ENCODE results near the gene CDK5R2.

The CDK5R2 gene

GRCh38 chr2:218981390-218981880 lies 22.0 kb downstream of the CDK5R2 start:
- no peak overlapping the region for H3K27ac ChIP-seq (replicated peaks)
- H3K4me3 ChIP-seq (replicated peaks; ENCODE audit: insufficient read depth, low read length) = no peak overlapping the region
- TF ChIP-seq GABPA (IDR thresholded peaks at IDR 0.05; ENCODE audit: low read depth) (no peak), POLR2AphosphoS5 (IDR thresholded peaks at IDR 0.05; ENCODE audit: low read depth) (no peak), REST (IDR thresholded peaks at IDR 0.05; ENCODE audit: insufficient replicate concordance, low read depth) (no peak), SPI1 (IDR thresholded peaks at IDR 0.05; ENCODE audit: borderline replicate concordance, low read depth) (no peak), CTCF (IDR thresholded peaks at IDR 0.05; ENCODE audit: insufficient read depth, low read length) (no peak)
- peaks cover 64% of the 10 kb centered on the region for H3K27me3 ChIP-seq (ENCODE audit: insufficient read depth, poor library complexity, severe bottlenecking)
- DNase-seq (ENCODE audit: low read depth in 1 of 2, low spot score in 1 of 2) = no peak

- no peak overlapping the region for H3K27ac ChIP-seq (replicated peaks)
- TF ChIP-seq GABPA (IDR thresholded peaks at IDR 0.05; ENCODE audit: low read depth) = no peak
- TF ChIP-seq SPI1 (IDR thresholded peaks at IDR 0.05; ENCODE audit: borderline replicate concordance, low read depth) = no peak
- no peak for TF ChIP-seq REST (IDR thresholded peaks at IDR 0.05; ENCODE audit: insufficient replicate concordance, low read depth)
- no peak for TF ChIP-seq POLR2AphosphoS5 (IDR thresholded peaks at IDR 0.05; ENCODE audit: low read depth)
- no peak for TF ChIP-seq CTCF (IDR thresholded peaks at IDR 0.05; ENCODE audit: insufficient read depth, low read length)
- peak in 1 of 2 experiments; percentile 49 for DNase-seq (ENCODE audit: low read depth in 1 of 2, low spot score in 1 of 2)
- H3K27me3 ChIP-seq (ENCODE audit: insufficient read depth, poor library complexity, severe bottlenecking) = peaks cover 67% of the 10 kb centered on the region
- H3K4me3 ChIP-seq (replicated peaks; ENCODE audit: insufficient read depth, low read length) = no peak overlapping the region
Observed at GRCh38 chr2:218981881-218982585, 22.6 kb downstream of the CDK5R2 start.

- Histone ChIP-seq H3K27ac (replicated peaks) (no peak overlapping the region), H3K4me3 (replicated peaks; ENCODE audit: insufficient read depth, low read length) (no peak overlapping the region), H3K27me3 (ENCODE audit: insufficient read depth, poor library complexity, severe bottlenecking) (peaks cover 69% of the 10 kb centered on the region)
- TF ChIP-seq GABPA (IDR thresholded peaks at IDR 0.05; ENCODE audit: low read depth) (no peak), POLR2AphosphoS5 (IDR thresholded peaks at IDR 0.05; ENCODE audit: low read depth) (no peak), REST (IDR thresholded peaks at IDR 0.05; ENCODE audit: insufficient replicate concordance, low read depth) (peak; percentile 16)
- no peak for DNase-seq (ENCODE audit: low read depth in 1 of 2, low spot score in 1 of 2)
Observed at GRCh38 chr2:218982586-218983262, 23.3 kb downstream of the CDK5R2 start.
